PC-3 (cell line): ENCODE data around the gene CCT3. TPM values are rescaled to one million over a fixed set of nuclear protein-coding genes. Genes with fewer than 3 reads are reported as not detected.

Experiments used
- ATAC-seq: fragments of 200-7000 bp; cut with Tn5 transposase; 2 replicates; pipeline ENCODE4 v1.9.1; 2020; ENCODE audit warnings: mild to moderate bottlenecking, moderate library complexity
- BruUV-seq: library from RNA; stranded (reverse); fragments of 400-500 nt; replicated peaks from 2 replicates; lab custom pipeline; 2021; lab: Mats Ljungman, UMichigan
- CTCF ChIA-PET: fragments of 300-600 bp; sonication (Branson Sonifier 250); formaldehyde crosslinking; loops from one replicate; lab custom pipeline; 2022; ENCODE audit warnings: antibody characterized with exemption; lab: Charles Lee
- POLR2A ChIA-PET: fragments of 300-600 bp; sonication (Branson Sonifier 250); formaldehyde crosslinking; loops from one replicate; lab custom pipeline; 2022; ENCODE audit warnings: antibody characterized with exemption; ENCODE audit not compliant: unreplicated experiment; lab: Charles Lee
- DNase-seq: peaks from one replicate; pipeline ENCODE4 v3.0.0-alpha.2; 2015
- H2AFZ ChIP-seq: fragments of 300-600 bp; sonication (generic); 2 replicates; pipeline ENCODE4 v1.6.0; 2016; ENCODE audit warnings: antibody characterized with exemption, low read length
- H3F3A ChIP-seq: fragments of 300-600 bp; sonication (generic); one replicate; pipeline ENCODE4 v1.6.0; 2017; ENCODE audit warnings: antibody characterized with exemption, low read length, control low read depth, mild to moderate bottlenecking; ENCODE audit not compliant: unreplicated experiment
- H3K27ac ChIP-seq: fragments of 300-600 bp; sonication (generic); 2 replicates; pipeline ENCODE4 v1.5.1; 2016; ENCODE audit warnings: mild to moderate bottlenecking, low read length
- H3K27me3 ChIP-seq: fragments of 300-600 bp; sonication (generic); 2 replicates; pipeline ENCODE4 v1.6.1; 2016; ENCODE audit warnings: low read length, mixed read lengths
- H3K36me3 ChIP-seq: fragments of 300-600 bp; sonication (generic); 2 replicates; pipeline ENCODE4 v1.6.1; 2016; ENCODE audit warnings: low read depth, mixed run types, low read length, mixed read lengths
- H3K4me1 ChIP-seq: fragments of 300-600 bp; sonication (generic); 2 replicates; pipeline ENCODE4 v1.5.1; 2016; ENCODE audit warnings: low read length; ENCODE audit not compliant: insufficient read depth
- H3K4me2 ChIP-seq: fragments of 300-600 bp; sonication (generic); 2 replicates; pipeline ENCODE4 v1.6.0; 2016; ENCODE audit warnings: low read length
- H3K4me3 ChIP-seq: fragments of 300-600 bp; sonication (generic); 2 replicates; pipeline ENCODE4 v1.5.1; 2016; ENCODE audit warnings: mild to moderate bottlenecking, low read length, mixed read lengths
- H3K79me2 ChIP-seq: fragments of 300-600 bp; sonication (generic); 2 replicates; pipeline ENCODE4 v1.6.1; 2017; ENCODE audit warnings: low read length, mixed read lengths
- H3K9ac ChIP-seq: fragments of 300-600 bp; sonication (generic); 2 replicates; pipeline ENCODE4 v1.6.0; 2016; ENCODE audit warnings: mild to moderate bottlenecking, low read length
- H3K9me2 ChIP-seq: fragments of 300-600 bp; sonication (generic); replicated peaks from 2 replicates; pipeline ENCODE4 v1.6.1; 2016; ENCODE audit warnings: mixed run types, low read length, mixed read lengths
- H3K9me3 ChIP-seq: fragments of 300-600 bp; sonication (generic); 2 replicates; pipeline ENCODE4 v1.6.1; 2016; ENCODE audit warnings: low read length, mixed read lengths
- H4K20me1 ChIP-seq: fragments of 300-600 bp; sonication (generic); 2 replicates; pipeline ENCODE4 v1.6.1; 2016; ENCODE audit warnings: low read length, mixed read lengths
- EZH2 ChIP-seq: fragments of 300-600 bp; sonication (generic); IDR thresholded peaks from one replicate; pipeline ENCODE4 v1.6.1; 2017; ENCODE audit warnings: antibody characterized with exemption, mild to moderate bottlenecking, low read length; ENCODE audit not compliant: unreplicated experiment
- EZH2phosphoT487 ChIP-seq: fragments of 300-600 bp; sonication (generic); IDR thresholded peaks from 2 replicates; pipeline ENCODE4 v1.6.1; 2018; ENCODE audit warnings: mild to moderate bottlenecking, antibody characterized with exemption, low read length, borderline replicate concordance
- intact Hi-C: fragments of 100-400 bp; cut with micrococcal nuclease; formaldehyde crosslinking; loops from 2 replicates; pipeline ENCODE4 v1.9.0; 2023
- total RNA-seq: library from RNA; depleted of rRNA; stranded (reverse); fragments of >200 nt; gene quantifications from 2 replicates; pipeline ENCODE4 v1.2.3, GENCODE V29; 2014
- TF ChIP-seq, protein P1 (sequence below): fragments of 300-600 bp; sonication (generic); conservative IDR thresholded peaks from 2 replicates; pipeline ENCODE4 v1.5.1; 2017; ENCODE audit warnings: antibody characterized with exemption, low read depth, mild to moderate bottlenecking, low read length

CCT3 gene
- total RNA-seq, 1 experiment from 2014 or later = 692 TPM

- H2AFZ ChIP-seq = no peak overlapping the region
- intact Hi-C loops = no loop called here
- ChIA-PET POLR2A (interaction anchor here (0.7 kb wide), 1 partner anchor 11 kb away, joined by 4 read pairs; the partner anchor contains the start of gene SMG5), CTCF (no interaction called here)
- no peaks in the 10 kb centered on the region for H3K36me3 ChIP-seq
- no peak overlapping the region for H3K4me3 ChIP-seq
- DNase-seq = no peak
- TF ChIP-seq EZH2phosphoT487 = no peak
- no peak for TF ChIP-seq EZH2
- TF ChIP-seq, protein P1, sequence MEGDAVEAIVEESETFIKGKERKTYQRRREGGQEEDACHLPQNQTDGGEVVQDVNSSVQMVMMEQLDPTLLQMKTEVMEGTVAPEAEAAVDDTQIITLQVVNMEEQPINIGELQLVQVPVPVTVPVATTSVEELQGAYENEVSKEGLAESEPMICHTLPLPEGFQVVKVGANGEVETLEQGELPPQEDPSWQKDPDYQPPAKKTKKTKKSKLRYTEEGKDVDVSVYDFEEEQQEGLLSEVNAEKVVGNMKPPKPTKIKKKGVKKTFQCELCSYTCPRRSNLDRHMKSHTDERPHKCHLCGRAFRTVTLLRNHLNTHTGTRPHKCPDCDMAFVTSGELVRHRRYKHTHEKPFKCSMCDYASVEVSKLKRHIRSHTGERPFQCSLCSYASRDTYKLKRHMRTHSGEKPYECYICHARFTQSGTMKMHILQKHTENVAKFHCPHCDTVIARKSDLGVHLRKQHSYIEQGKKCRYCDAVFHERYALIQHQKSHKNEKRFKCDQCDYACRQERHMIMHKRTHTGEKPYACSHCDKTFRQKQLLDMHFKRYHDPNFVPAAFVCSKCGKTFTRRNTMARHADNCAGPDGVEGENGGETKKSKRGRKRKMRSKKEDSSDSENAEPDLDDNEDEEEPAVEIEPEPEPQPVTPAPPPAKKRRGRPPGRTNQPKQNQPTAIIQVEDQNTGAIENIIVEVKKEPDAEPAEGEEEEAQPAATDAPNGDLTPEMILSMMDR = no peak
- H3F3A ChIP-seq = no peaks in the 10 kb centered on the region
- no peak for ATAC-seq
- no peaks in the 10 kb centered on the region for H3K9me3 ChIP-seq
- H3K27me3 ChIP-seq = no peaks in the 10 kb centered on the region
- no peak overlapping the region for H3K9ac ChIP-seq
- BruUV-seq = no TSS peak
- no peaks in the 10 kb centered on the region for H3K79me2 ChIP-seq
- H3K9me2 ChIP-seq = no peaks in the 10 kb centered on the region
- peaks cover 15% of the 10 kb centered on the region; the same call in 1 of the 2 replicates for H3K4me1 ChIP-seq
- H3K4me2 ChIP-seq = no peak overlapping the region
- H3K27ac ChIP-seq = no peak overlapping the region
- no peaks in the 10 kb centered on the region for H4K20me1 ChIP-seq
Observed at GRCh38 chr1:156293895-156294294, 44.2 kb downstream of the CCT3 start.

DNA sequence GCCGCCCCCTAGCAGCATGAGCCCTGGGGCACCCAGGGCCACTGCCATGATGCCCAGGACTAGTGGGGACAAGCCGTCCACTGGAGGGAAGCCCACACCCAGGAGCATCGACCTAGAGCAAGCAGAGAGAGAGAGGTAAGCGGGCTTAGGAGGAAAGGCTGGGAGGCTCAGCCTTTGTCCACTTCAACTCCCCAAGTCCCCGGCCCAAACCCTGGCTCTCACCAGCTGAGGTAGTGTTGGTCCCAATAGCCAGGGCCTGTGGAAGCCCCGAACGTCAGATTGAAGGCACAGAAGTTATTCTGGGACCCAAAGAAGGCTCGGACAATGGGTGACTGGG is 45.0 kb downstream of the CCT3 start:
- Histone ChIP-seq H3K9ac (no peak overlapping the region), H3F3A (no peaks in the 10 kb centered on the region), H3K79me2 (no peaks in the 10 kb centered on the region), H3K27me3 (no peaks in the 10 kb centered on the region), H3K9me2 (no peaks in the 10 kb centered on the region), H3K4me2 (no peak overlapping the region), H3K4me1 (peaks cover 15% of the 10 kb centered on the region; the same call in 1 of the 2 replicates), H2AFZ (no peak overlapping the region), H3K4me3 (no peak overlapping the region), H4K20me1 (no peaks in the 10 kb centered on the region), H3K9me3 (no peaks in the 10 kb centered on the region), H3K36me3 (no peaks in the 10 kb centered on the region), H3K27ac (no peak overlapping the region)
- intact Hi-C loops = no loop called here
- ATAC-seq (no peak), DNase-seq (no peak)
- ChIA-PET CTCF (no interaction called here), POLR2A (no interaction called here)
- BruUV-seq = no TSS peak
- TF ChIP-seq, protein P1 = no peak
- TF ChIP-seq EZH2phosphoT487 (no peak), EZH2 (no peak)

- Histone ChIP-seq H3K4me3 (peak overlapping the region; percentile 66), H2AFZ (peak overlapping the region; percentile 87), H3K27me3 (no peaks in the 10 kb centered on the region), H3F3A (no peaks in the 10 kb centered on the region), H3K27ac (no peak overlapping the region), H3K4me2 (peak overlapping the region; percentile 87), H3K36me3 (no peaks in the 10 kb centered on the region), H3K79me2 (no peaks in the 10 kb centered on the region), H3K9ac (peak overlapping the region; percentile 33), H3K4me1 (peaks cover 15% of the 10 kb centered on the region; the same call in 1 of the 2 replicates), H3K9me2 (no peaks in the 10 kb centered on the region), H4K20me1 (no peaks in the 10 kb centered on the region), H3K9me3 (no peaks in the 10 kb centered on the region)
- CTCF ChIA-PET = no interaction called here
- no TSS peak for BruUV-seq
- TF ChIP-seq, protein P1 = no peak
- TF ChIP-seq EZH2phosphoT487 = no peak
- TF ChIP-seq EZH2 = no peak
- peak; percentile 76 for DNase-seq
- POLR2A ChIA-PET = no interaction called here
- intact Hi-C loops = no loop called here
- peak; percentile 95 for ATAC-seq
Observed at GRCh38 chr1:156291226-156292061, 46.6 kb downstream of the CCT3 start.
